Gastroesophageal sphincter (tissue), 4 donors: Measurements from ENCODE around the gene LPP. TPM values are rescaled to one million over a fixed set of nuclear protein-coding genes. Genes with fewer than 3 reads are reported as not detected.
A peak's percentile ranks its signal among the peaks of the same experiment; 100 is the strongest.

ENCODE experiments used
- ATAC-seq: fragments of 150-250 bp; one replicate; pipeline ENCODE4 v1.9.1; 2016; ENCODE audit warnings: mild to moderate bottlenecking, moderate library complexity
- H3K27ac ChIP-seq, 4 donors: fragments of 200-600 bp; sonication (generic) in 3 of 4; 1 replicate in 3 of 4; 2 replicates in 1 of 4; pipeline ENCODE4 v1.5.1; 2016 to 2019
- H3K27me3 ChIP-seq: fragments of 200-600 bp; sonication (generic); one replicate; pipeline ENCODE4 v1.5.1; 2019
- H3K36me3 ChIP-seq, 2 donors: fragments of 200-600 bp; sonication (generic); one replicate each; pipeline ENCODE4 v1.5.1; 2019; ENCODE audit warnings: control low read depth in 1 of 2
- H3K4me1 ChIP-seq, 3 donors: fragments of 200-600 bp; sonication (generic); 1 replicate in 2 of 3; 2 replicates in 1 of 3; pipeline ENCODE4 v1.5.1; 2016 to 2019; ENCODE audit warnings: control low read depth in 2 of 3
- H3K4me3 ChIP-seq, 2 donors: fragments of 200-600 bp; sonication (generic); one replicate each; pipeline ENCODE4 v1.5.1; 2019; ENCODE audit warnings: mild to moderate bottlenecking in 1 of 2, moderate library complexity in 1 of 2
- H3K9me3 ChIP-seq, 3 donors: fragments of 200-600 bp; sonication (generic); one replicate each; pipeline ENCODE4 v1.5.1; 2017 to 2019; ENCODE audit warnings: control low read depth in 2 of 3
- CTCF ChIP-seq, 4 experiments: fragments of 200-600 bp in 2 of 4; fragments of 450-650 bp in 2 of 4; sonication (generic) in 1 of 4; IDR thresholded peaks; one replicate each; pipeline ENCODE4 v1.5.1; 2017 to 2019; ENCODE audit warnings: antibody characterized with exemption in 4 of 4, mild to moderate bottlenecking in 2 of 4, moderate library complexity in 2 of 4
- EP300 ChIP-seq: sonication (generic); formaldehyde crosslinking; IDR thresholded peaks from one replicate; pipeline ENCODE4 v1.6.1; 2017; ENCODE audit warnings: antibody characterized with exemption, mild to moderate bottlenecking
- POLR2A ChIP-seq, 2 donors: fragments of 450-650 bp; IDR thresholded peaks; one replicate each; pipeline ENCODE4 v1.6.1; 2017; ENCODE audit warnings: antibody characterized with exemption in 2 of 2, mild to moderate bottlenecking in 2 of 2, moderate library complexity in 1 of 2
- POLR2AphosphoS5 ChIP-seq: sonication (generic); formaldehyde crosslinking; IDR thresholded peaks from one replicate; pipeline ENCODE4 v1.6.1; 2017; ENCODE audit warnings: antibody characterized with exemption
- WGBS, 2 donors: methylation state at CpG; one replicate each; pipeline ENCODE4 v1.1.5; 2018; ENCODE audit warnings: low coverage in 1 of 2; 5-methylcytosine and 5-hydroxymethylcytosine counted together
- total RNA-seq, 4 donors: library from RNA; depleted of rRNA; stranded (reverse); fragments of >200 nt; gene quantifications; one replicate each; pipeline ENCODE4 v1.1.0, GENCODE V29; 2016

The LPP gene
- total RNA-seq, 4 donors from 2014 or later: 1,243 to 2,297 (median 2,164) TPM

GRCh38 chr3:188554404-188554803 lies 400.4 kb downstream of the LPP start:
- no peak overlapping the region for H3K27ac ChIP-seq
- no peak overlapping the region for H3K4me3 ChIP-seq
- no peaks in the 10 kb centered on the region for H3K27me3 ChIP-seq
- WGBS, 2 donors: 56 to 90% methylated on average over 1 of the region's 1 CpG
- H3K36me3 ChIP-seq: no peaks in the 10 kb centered on the region
- no peak for TF ChIP-seq POLR2A (IDR thresholded peaks at IDR 0.05)
- TF ChIP-seq EP300: no peak
- H3K4me1 ChIP-seq: peaks cover 0 to 70% (median 15%) of the 10 kb centered on the region in 3 donors
- no peak for ATAC-seq
- no peaks in the 10 kb centered on the region for H3K9me3 ChIP-seq

- Histone ChIP-seq H3K4me1 (peaks cover 0 to 74% (median 17%) of the 10 kb centered on the region in 3 donors), H3K27me3 (no peaks in the 10 kb centered on the region), H3K36me3 (no peaks in the 10 kb centered on the region), H3K27ac (no peak overlapping the region), H3K4me3 (no peak overlapping the region), H3K9me3 (no peaks in the 10 kb centered on the region)
- 46 to 54% methylated on average over 3 of the region's 3 CpGs for WGBS, 2 donors
- TF ChIP-seq POLR2AphosphoS5 (no peak), POLR2A (IDR thresholded peaks at IDR 0.05) (no peak), EP300 (no peak), CTCF (IDR thresholded peaks at IDR 0.05) (no peak)
- no peak for ATAC-seq
These were observed 403.3 kb downstream of the LPP start for GRCh38 chr3:188557235-188557634.

- ATAC-seq: no peak
- Histone ChIP-seq H3K27ac (peak overlapping the region in 2 of 4 donors; percentile 21 to 41), H3K27me3 (no peaks in the 10 kb centered on the region), H3K36me3 (no peaks in the 10 kb centered on the region), H3K4me1 (peaks cover 0 to 73% (median 17%) of the 10 kb centered on the region in 3 donors), H3K9me3 (no peaks in the 10 kb centered on the region), H3K4me3 (no peak overlapping the region)
- TF ChIP-seq CTCF (IDR thresholded peaks at IDR 0.05): no peak
- no peak for TF ChIP-seq EP300
- TF ChIP-seq POLR2AphosphoS5: no peak
- no peak for TF ChIP-seq POLR2A (IDR thresholded peaks at IDR 0.05)
- 42 to 53% methylated on average over 3 to 5 of the region's 5 CpGs for WGBS, 2 donors
These were observed 404.6 kb downstream of the LPP start for GRCh38 chr3:188558343-188559071.

GRCh38 chr3:188559072-188559429 lies 405.1 kb downstream of the LPP start:
- Histone ChIP-seq H3K27me3 (no peaks in the 10 kb centered on the region), H3K4me1 (peaks cover 0 to 73% (median 17%) of the 10 kb centered on the region in 3 donors), H3K4me3 (no peak overlapping the region), H3K9me3 (no peaks in the 10 kb centered on the region), H3K36me3 (no peaks in the 10 kb centered on the region), H3K27ac (peak overlapping the region in 1 of 4 donors; percentile 41)
- ATAC-seq: no peak
- WGBS, 2 donors: 75 to 78% methylated on average over 2 of the region's 2 CpGs
- TF ChIP-seq POLR2A (IDR thresholded peaks at IDR 0.05) (no peak), CTCF (IDR thresholded peaks at IDR 0.05) (no peak), POLR2AphosphoS5 (no peak), EP300 (no peak)

- 83 to 100% methylated on average over 1 to 2 of the region's 2 CpGs for WGBS, 2 donors
- Histone ChIP-seq H3K27ac (no peak overlapping the region), H3K27me3 (no peaks in the 10 kb centered on the region), H3K36me3 (no peaks in the 10 kb centered on the region), H3K9me3 (no peaks in the 10 kb centered on the region), H3K4me3 (no peak overlapping the region), H3K4me1 (peaks cover 0 to 73% (median 9%) of the 10 kb centered on the region in 3 donors)
- TF ChIP-seq CTCF (IDR thresholded peaks at IDR 0.05) (no peak), POLR2A (IDR thresholded peaks at IDR 0.05) (no peak), EP300 (no peak), POLR2AphosphoS5 (no peak)
- ATAC-seq: no peak
These were observed 405.9 kb downstream of the LPP start for GRCh38 chr3:188559856-188560255.
